ENCODE results near the gene TOPBP1. TPM values are rescaled to one million over a fixed set of nuclear protein-coding genes. Genes with fewer than 3 reads are reported as not detected.

Gene TOPBP1
- total and polyA plus RNA-seq, 2 donors (not counting 3 experiments of a cell fraction or from before 2014, with no cell fraction given), result 23.3 to 42.2 TPM

DNA sequence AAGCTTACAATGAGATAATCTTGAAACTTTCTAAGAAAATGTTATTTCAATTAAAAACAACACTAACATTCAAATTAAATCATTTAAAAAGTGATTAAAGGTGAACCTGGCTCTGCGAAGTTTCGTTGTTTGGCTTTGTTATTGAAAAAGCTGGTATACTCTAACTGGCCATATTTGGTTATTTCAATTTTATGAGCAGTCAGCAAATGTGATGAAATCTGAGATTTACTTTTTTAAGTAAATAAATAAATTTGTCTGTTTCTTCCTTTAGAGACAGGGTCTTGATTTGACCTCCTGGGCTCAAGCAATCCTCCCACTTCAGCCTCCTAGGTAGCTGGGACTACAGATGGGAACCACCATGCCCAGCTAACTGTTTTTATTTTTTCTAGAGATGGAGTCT is 50.2 kb downstream of the TOPBP1 start:
- FAIRE-seq (no peak), DNase-seq (ENCODE audit: low read depth, low spot score) (no peak)
- BruUV-seq (replicated peaks), result no TSS peak
- ChIA-PET CTCF (no interaction called here), POLR2A (no interaction called here)
- Histone ChIP-seq H3K9me3 (replicated peaks; ENCODE audit: control insufficient read depth, insufficient read depth, low read length) (no peaks in the 10 kb centered on the region), H3K9me1 (replicated peaks; ENCODE audit: control insufficient read depth, extremely low read depth, insufficient read depth, low read length) (no peaks in the 10 kb centered on the region), H3K79me2 (ENCODE audit: control insufficient read depth, insufficient read depth, low read length) (no peaks in the 10 kb centered on the region), H3K27ac (ENCODE audit: insufficient read depth, low read depth, low read length) (no peak overlapping the region), H3K4me3 (replicated peaks in 1 of 3; ENCODE audit: insufficient read depth in 1 of 3, low read depth in 1 of 3, low read length in 3 of 3) (no peak overlapping the region), H2AFZ (ENCODE audit: low read depth, low read length) (no peak overlapping the region), H3K9ac (replicated peaks; ENCODE audit: extremely low read depth, insufficient read depth, low read length) (no peak overlapping the region), H3K4me2 (ENCODE audit: insufficient read depth, low read length) (no peak overlapping the region), H3K27me3 (ENCODE audit: control insufficient read depth in 2 of 2, insufficient read depth in 2 of 2, low read length in 2 of 2) (no peaks in the 10 kb centered on the region), H4K20me1 (replicated peaks; ENCODE audit: control insufficient read depth, extremely low read depth, insufficient read depth, low read length) (no peaks in the 10 kb centered on the region), H3K4me1 (ENCODE audit: control insufficient read depth, extremely low read depth, insufficient read depth, low read length) (no peaks in the 10 kb centered on the region), H3K36me3 (ENCODE audit: control insufficient read depth in 2 of 2, extremely low read depth in 1 of 2, insufficient read depth in 2 of 2, low read length in 2 of 2) (peaks cover 10 to 21% of the 10 kb centered on the region in 2 experiments)
- intact Hi-C loops (cut with micrococcal nuclease), result no loop called here
- TF ChIP-seq MYC (IDR thresholded peaks at IDR 0.05; ENCODE audit: low read depth, low read length) (no peak), POLR2A (IDR thresholded peaks at IDR 0.05; ENCODE audit: low read depth, low read length) (no peak), EZH2 (IDR thresholded peaks at IDR 0.05; ENCODE audit: borderline replicate concordance, low read depth, low read length, severe bottlenecking) (no peak), FOS (IDR thresholded peaks at IDR 0.05; ENCODE audit: borderline replicate concordance, insufficient read depth, low read length) (no peak), JUN (IDR thresholded peaks at IDR 0.05; ENCODE audit: borderline replicate concordance, insufficient read depth, insufficient read length, low read depth) (no peak), GATA2 (IDR thresholded peaks at IDR 0.05; ENCODE audit: insufficient read depth, insufficient read length, low read depth, low read length) (no peak), POLR2AphosphoS5 (IDR thresholded peaks at IDR 0.05; ENCODE audit: insufficient read depth, low read depth, low read length) (no peak), MAX (IDR thresholded peaks at IDR 0.05; ENCODE audit: insufficient read depth, insufficient read length) (no peak)
- TF ChIP-seq, protein P1, sequence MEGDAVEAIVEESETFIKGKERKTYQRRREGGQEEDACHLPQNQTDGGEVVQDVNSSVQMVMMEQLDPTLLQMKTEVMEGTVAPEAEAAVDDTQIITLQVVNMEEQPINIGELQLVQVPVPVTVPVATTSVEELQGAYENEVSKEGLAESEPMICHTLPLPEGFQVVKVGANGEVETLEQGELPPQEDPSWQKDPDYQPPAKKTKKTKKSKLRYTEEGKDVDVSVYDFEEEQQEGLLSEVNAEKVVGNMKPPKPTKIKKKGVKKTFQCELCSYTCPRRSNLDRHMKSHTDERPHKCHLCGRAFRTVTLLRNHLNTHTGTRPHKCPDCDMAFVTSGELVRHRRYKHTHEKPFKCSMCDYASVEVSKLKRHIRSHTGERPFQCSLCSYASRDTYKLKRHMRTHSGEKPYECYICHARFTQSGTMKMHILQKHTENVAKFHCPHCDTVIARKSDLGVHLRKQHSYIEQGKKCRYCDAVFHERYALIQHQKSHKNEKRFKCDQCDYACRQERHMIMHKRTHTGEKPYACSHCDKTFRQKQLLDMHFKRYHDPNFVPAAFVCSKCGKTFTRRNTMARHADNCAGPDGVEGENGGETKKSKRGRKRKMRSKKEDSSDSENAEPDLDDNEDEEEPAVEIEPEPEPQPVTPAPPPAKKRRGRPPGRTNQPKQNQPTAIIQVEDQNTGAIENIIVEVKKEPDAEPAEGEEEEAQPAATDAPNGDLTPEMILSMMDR (IDR thresholded peaks at IDR 0.05; ENCODE audit: extremely low read depth in 1 of 2, insufficient read depth in 1 of 2, low read depth in 1 of 2, low read length in 2 of 2), result no peak
- dilution Hi-C loops (cut with MboI; ENCODE audit: extremely low pct_ligation_motif_present, low sequenced_read_pairs), result no loop called here
